PC-3 (cell line): ENCODE data around the gene SAMD4A.

ENCODE experiments used
- EZH2phosphoT487 ChIP-seq: fragments of 300-600 bp; sonication (generic); IDR thresholded peaks from 2 replicates; pipeline ENCODE4 v1.6.1; 2018; ENCODE audit warnings: mild to moderate bottlenecking, antibody characterized with exemption, low read length, borderline replicate concordance
- TF ChIP-seq, protein P1 (sequence below): fragments of 300-600 bp; sonication (generic); conservative IDR thresholded peaks from 2 replicates; pipeline ENCODE4 v1.5.1; 2017; ENCODE audit warnings: antibody characterized with exemption, low read depth, mild to moderate bottlenecking, low read length

DNA sequence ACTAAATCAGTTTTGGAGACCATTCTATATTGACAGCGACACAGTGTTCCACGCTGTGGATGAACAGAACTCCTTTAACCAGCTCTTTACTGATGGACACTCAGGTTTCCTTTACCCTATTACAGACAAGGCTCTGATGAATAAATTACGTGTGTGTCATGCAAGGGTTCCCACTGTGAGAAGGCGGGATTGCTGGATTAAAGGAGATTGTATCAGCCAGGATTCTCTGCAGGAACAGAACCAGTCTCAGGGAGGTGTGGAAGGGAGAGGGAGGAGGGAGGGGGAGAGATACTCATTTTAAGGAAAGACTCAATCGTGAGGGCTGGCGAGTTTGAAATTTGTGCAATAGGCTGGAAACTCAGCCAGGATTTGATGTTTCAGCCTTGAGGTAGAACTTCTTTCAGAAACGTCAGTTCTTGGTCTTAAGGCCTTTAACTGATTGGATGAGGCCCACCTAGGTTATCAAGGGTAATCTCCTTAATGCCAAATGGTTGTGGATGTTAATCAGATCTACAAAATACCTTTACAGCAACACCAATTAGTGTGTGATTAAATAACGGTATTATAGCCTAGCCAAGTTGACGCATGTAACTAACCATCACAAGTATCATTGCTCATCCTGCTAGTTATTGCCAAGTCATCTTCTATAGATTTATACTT, 231.7 kb downstream of the SAMD4A start:
- no peak for TF ChIP-seq EZH2phosphoT487
- TF ChIP-seq, protein P1, sequence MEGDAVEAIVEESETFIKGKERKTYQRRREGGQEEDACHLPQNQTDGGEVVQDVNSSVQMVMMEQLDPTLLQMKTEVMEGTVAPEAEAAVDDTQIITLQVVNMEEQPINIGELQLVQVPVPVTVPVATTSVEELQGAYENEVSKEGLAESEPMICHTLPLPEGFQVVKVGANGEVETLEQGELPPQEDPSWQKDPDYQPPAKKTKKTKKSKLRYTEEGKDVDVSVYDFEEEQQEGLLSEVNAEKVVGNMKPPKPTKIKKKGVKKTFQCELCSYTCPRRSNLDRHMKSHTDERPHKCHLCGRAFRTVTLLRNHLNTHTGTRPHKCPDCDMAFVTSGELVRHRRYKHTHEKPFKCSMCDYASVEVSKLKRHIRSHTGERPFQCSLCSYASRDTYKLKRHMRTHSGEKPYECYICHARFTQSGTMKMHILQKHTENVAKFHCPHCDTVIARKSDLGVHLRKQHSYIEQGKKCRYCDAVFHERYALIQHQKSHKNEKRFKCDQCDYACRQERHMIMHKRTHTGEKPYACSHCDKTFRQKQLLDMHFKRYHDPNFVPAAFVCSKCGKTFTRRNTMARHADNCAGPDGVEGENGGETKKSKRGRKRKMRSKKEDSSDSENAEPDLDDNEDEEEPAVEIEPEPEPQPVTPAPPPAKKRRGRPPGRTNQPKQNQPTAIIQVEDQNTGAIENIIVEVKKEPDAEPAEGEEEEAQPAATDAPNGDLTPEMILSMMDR: no peak
